GM12874 (cell line): ENCODE measurements around the gene SEC14L5.

ENCODE experiments used
- TF ChIP-seq, protein P1 (sequence below): IDR thresholded peaks from 2 replicates; pipeline ENCODE4 v1.5.1; 2011; ENCODE audit warnings: low read depth, mild to moderate bottlenecking, control low read depth, low read length, moderate library complexity; ENCODE audit not compliant: insufficient read depth

The SEC14L5 gene

DNA sequence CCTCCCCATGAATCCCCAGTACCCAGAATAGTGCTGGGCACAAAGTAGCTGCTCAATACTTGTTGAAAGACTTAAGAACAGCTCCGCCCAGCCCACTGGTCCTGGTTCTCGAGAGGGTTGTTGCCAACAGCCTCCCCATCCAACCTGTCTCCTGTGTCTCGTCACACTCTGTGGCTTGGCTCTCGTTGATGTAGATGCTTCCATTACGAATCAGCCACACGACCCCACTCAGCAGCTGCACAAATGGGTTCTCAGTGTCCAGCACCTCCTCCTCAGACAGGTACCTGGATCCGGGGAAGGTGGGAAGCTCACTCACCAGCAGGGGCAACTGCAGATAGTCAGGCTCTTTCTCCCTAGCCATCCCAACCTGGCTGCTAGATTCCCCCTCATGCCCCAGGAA lies 73.5 kb downstream of the SEC14L5 start:
- TF ChIP-seq, protein P1, sequence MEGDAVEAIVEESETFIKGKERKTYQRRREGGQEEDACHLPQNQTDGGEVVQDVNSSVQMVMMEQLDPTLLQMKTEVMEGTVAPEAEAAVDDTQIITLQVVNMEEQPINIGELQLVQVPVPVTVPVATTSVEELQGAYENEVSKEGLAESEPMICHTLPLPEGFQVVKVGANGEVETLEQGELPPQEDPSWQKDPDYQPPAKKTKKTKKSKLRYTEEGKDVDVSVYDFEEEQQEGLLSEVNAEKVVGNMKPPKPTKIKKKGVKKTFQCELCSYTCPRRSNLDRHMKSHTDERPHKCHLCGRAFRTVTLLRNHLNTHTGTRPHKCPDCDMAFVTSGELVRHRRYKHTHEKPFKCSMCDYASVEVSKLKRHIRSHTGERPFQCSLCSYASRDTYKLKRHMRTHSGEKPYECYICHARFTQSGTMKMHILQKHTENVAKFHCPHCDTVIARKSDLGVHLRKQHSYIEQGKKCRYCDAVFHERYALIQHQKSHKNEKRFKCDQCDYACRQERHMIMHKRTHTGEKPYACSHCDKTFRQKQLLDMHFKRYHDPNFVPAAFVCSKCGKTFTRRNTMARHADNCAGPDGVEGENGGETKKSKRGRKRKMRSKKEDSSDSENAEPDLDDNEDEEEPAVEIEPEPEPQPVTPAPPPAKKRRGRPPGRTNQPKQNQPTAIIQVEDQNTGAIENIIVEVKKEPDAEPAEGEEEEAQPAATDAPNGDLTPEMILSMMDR: no peak

DNA sequence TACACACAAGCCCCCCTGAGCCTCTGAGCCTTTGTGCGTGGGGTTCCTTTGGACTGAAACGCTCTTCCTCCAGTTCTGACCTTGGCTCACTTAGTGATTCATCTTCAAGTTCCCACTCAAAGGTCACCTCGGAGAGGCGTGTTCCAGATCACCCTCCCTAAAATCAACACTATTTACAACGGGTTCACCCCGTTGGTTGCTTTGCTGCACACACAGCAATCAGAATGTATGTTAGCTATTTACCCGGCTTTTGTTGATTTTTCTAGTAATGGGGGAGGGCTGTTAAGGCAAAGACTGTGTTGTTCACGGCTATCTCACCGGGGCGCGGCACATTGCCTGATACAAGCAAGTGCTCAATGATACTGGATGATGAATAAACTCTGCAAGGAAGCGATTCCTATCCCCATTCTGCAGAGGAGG lies 74.6 kb downstream of the SEC14L5 start:
- TF ChIP-seq, protein P1: no peak

DNA sequence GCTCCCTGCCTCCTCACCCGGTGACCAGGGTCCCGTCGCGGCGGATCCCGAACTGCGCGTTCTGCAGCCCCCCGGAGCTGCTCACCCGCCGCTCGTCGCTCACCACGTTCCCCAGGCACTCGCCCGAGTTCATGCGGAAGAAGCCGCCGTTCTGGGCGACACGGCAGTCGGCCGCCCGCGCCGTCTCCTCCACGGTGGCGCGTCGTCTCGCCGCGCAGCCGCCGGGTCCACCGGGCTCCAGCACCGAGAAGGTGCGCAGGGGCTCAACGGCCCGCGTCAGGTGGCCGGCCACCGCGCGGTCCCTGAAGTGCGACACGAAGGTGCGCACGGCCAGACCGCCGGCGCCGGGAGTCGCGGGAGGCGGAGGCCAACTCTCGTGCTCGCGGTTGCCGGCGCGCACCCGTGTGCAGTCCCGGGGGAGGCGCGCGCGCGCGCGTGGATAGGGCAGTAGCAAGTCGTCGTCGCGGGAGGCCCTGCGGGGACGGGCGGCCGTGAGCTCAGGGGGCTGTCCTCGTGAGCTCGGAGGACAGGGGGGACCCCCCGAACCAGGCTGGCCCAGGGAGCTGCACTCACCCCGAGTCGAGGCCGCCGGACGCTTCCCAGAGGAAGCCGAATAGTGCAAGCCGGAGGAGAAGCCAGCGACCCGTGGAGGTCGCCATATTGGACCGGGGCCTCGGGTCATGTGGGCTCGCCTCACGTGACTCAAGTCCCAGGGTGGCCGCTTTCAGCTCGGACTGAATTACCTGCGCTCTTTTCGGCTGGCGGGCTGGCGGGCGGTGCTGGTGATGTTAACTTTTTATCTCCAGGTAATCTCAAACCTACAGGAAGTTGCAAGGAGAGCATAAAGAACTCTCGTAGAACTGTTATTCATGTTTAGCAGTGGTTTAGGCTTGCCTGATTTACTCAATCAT lies 75.4 kb downstream of the SEC14L5 start, which contains the start of gene NAGPA:
Gene NAGPA, minus strand, starts transcription at position 680 of the 911 bp plus-strand sequence. Its CDS starts 21 bp downstream, at position 659.
- TF ChIP-seq, protein P1: no peak

DNA sequence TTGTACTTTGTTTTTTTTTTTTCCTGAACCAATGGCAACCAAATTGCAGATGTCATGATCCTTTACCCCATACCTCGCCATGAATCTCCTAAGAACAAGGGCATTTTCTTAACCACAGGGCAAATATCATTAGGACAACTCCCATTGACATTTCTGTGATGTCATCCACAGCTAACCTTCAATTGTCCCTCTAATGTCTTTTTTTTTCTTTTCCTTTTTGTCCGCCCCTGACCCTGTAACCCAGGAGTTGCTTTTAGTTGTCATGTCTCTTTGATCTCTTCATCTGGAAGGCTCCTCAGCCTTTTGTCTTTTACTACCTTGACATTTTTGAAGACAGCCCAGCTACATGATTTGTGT lies 76.0 kb downstream of the SEC14L5 start:
- TF ChIP-seq, protein P1: no peak

DNA sequence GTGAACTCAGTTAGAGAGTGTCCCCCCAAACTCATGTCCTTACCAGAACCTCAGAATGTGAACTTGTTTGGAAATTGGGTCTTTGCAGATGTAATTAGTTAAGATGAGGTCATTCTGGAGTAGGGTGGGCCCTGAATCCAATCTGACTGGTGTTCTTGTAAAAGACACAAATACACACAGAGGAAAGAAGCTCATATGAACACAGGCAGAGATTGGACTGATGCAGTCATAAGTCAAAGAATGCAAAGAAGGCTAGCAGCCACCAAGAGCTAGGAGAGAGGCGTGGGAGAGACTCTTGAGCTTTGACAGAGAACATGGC lies 77.7 kb downstream of the SEC14L5 start:
- TF ChIP-seq, protein P1: no peak

DNA sequence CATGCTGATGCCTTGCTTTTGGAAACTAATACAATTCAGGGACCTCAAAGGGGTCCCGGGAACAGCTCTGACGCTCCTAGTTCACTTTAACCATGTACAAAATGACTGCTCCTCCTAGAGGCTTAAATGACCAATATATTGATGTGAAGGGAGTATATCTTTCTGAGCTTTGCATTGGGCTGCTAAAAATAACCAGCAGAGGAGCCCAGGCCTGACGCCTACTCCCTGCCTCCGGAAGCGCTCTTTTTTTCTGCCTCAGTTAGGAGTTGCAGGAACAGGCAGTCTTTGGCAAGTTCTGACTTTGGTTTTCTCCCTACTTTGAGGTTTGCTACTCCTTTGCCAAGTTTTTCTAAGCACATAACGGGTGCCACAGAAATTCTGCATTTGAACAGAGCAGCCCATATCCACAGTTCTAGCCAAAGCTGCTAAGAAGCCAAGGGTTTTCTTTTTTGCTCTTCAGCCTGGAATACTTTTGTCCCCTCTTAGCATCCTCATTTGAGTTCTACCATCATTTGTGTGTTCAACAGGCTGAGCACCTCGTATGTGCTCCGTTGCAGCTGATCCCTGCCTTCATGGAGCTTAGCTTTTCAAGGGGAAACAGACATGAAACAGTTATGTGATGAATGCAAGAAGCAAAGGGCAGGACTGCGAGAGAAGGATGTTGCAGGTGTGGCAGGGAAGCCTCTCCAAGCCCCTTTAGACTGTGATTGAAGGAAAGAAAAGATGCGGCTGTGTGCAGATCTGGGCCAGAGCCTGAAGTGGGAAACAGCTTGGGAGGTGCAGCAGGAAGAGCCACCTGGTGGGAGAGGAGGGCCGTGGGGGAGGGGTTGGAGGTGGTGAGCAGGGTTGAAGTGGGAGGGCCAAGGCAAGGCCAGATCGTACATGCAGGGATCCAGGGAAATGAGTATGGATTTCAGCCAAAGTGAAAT lies 78.4 kb downstream of the SEC14L5 start:
- TF ChIP-seq, protein P1: no peak

DNA sequence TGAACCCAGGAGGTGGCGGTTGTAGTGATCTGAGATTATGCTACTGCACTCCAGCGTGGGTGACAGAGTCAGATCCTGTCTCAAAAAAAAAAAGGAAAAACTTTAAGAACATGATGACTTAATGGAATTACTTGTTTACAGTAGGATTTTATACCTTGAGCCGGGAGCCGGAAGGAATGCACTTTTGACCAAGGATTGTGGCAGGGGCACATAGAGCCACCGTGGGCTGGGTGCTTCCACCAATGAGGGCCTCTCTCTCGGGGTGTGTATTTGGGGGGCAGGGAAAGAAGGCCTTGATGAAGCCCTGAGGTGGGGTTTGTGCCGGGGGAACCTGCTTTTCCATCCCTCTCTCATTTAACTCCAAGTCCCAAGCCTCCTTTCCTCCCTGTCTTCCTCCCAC lies 82.3 kb downstream of the SEC14L5 start:
- TF ChIP-seq, protein P1: no peak
